Measurements from ENCODE around the gene ATP9A.

Gene ATP9A

DNA sequence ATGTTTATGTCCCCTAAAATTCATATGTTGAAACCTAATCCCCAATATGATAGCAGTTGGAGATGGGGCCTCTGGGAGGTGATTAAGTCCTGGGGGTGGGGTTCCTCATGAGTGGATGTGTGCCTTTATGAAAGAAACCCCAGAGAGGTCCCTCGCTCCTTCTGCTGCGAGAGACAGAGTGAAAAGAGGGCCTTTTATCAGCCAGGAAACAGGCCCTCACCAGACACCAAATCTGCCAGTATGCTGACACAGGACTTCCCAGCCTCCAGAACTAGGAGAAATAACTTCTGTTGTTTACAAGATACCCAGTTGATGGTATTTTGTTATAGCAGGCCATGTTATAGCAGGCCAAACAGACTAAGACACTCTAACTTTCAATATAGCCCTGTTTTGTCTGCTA lies 124.8 kb downstream of the ATP9A start:
- no peaks in the 10 kb centered on the region for H3K4me1 ChIP-seq
- TF ChIP-seq, protein P1, sequence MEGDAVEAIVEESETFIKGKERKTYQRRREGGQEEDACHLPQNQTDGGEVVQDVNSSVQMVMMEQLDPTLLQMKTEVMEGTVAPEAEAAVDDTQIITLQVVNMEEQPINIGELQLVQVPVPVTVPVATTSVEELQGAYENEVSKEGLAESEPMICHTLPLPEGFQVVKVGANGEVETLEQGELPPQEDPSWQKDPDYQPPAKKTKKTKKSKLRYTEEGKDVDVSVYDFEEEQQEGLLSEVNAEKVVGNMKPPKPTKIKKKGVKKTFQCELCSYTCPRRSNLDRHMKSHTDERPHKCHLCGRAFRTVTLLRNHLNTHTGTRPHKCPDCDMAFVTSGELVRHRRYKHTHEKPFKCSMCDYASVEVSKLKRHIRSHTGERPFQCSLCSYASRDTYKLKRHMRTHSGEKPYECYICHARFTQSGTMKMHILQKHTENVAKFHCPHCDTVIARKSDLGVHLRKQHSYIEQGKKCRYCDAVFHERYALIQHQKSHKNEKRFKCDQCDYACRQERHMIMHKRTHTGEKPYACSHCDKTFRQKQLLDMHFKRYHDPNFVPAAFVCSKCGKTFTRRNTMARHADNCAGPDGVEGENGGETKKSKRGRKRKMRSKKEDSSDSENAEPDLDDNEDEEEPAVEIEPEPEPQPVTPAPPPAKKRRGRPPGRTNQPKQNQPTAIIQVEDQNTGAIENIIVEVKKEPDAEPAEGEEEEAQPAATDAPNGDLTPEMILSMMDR (IDR thresholded peaks at IDR 0.05; ENCODE audit: low read depth, low read length), result no peak
- DNase-seq, result no peak

DNA sequence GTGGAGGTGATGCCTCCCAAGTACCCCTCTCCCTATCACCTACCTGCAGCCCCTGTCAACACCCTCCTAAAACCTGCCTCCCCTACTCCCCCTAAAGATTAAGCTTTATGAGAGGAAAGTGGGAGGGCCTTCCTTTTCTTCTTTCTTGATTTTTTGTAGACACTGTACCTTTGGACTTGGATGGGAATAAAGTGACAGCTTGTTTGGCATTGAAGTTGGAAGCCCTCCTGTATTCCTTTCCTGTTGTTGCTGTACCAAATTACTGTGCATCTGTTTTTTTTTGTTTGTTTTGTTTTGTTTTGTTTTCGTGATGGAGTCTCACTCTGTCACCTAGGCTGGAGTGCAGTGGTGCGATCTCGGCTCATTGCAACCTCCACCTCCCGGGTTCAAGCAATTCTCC lies 126.3 kb downstream of the ATP9A start:
- no peaks in the 10 kb centered on the region for H3K36me3 ChIP-seq
- H3K9me3 ChIP-seq, result no peaks in the 10 kb centered on the region
- H3K4me1 ChIP-seq, result no peaks in the 10 kb centered on the region
- TF ChIP-seq, protein P1 (IDR thresholded peaks at IDR 0.05; ENCODE audit: low read depth, low read length), result no peak
- H3K4me3 ChIP-seq (ENCODE audit: low read depth, low read length), result no peak overlapping the region
- DNase-seq, result no peak
- no peaks in the 10 kb centered on the region; the same call in 1 of the 2 replicates for H3K27me3 ChIP-seq

More for the DNA sequence above, 124.8 kb downstream of the ATP9A start:
- Histone ChIP-seq H3K4me3 (ENCODE audit: low read depth, low read length) (no peak overlapping the region), H3K9me3 (no peaks in the 10 kb centered on the region), H3K27me3 (no peaks in the 10 kb centered on the region; the same call in 1 of the 2 replicates), H3K36me3 (no peaks in the 10 kb centered on the region)

DNA sequence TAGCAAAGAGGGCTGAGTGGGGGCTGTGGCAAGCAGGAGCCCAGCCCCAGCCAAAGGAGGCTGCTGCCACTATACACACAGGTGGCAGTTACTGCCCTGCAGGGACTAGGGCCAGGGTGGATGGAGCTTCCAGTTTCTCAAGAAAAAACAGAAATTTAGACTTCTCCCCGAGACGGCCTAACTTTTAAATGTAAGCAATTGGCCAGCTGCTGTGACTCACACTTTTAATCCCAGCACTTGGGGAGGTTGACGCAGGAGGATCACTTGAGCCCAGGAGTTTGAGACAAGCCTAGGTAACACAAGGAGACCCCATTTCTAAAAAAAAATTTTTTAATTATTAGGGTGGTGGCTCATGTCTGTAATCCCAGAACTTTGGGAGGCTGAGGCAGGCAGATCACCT lies 127.4 kb downstream of the ATP9A start:
- H3K4me1 ChIP-seq, result no peaks in the 10 kb centered on the region

DNA sequence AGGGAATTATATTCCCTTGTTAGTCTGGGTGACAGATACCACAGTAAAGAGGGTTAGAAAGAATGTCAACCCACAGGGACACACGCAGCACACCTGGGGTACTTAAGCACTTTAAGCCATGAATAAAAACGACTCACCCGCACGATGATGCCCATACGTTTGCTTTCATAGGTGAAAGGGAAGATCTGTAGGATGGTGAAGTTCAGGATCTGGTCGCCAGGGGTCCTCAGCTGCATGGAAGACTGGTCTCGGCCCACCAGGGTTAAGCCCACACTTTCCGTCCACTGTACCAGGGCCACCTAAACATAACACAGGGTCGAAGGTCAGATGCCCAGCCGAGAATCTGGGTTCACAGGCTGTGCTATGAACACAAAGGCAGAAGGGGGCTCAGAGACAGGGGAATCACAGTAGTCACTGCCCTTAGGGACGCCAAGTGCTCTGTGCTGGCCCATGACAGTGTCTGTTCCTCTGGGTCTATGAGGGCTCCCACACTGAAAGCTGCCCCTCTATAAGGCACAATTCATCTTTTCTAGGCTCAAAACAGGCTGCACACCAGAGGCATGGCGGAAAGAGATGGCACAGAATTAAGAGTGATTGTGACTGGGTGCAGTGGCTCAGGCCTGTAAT lies 128.9 kb downstream of the ATP9A start:
- Histone ChIP-seq H3K4me1 (no peaks in the 10 kb centered on the region), H3K27me3 (no peaks in the 10 kb centered on the region; the same call in 1 of the 2 replicates), H3K36me3 (no peaks in the 10 kb centered on the region), H3K4me3 (ENCODE audit: low read depth, low read length) (no peak overlapping the region), H3K9me3 (no peaks in the 10 kb centered on the region)
- TF ChIP-seq, protein P1 (IDR thresholded peaks at IDR 0.05; ENCODE audit: low read depth, low read length), result peak; percentile 91
- peak; percentile 78 for DNase-seq

More for the DNA sequence above, 127.4 kb downstream of the ATP9A start:
- H3K9me3 ChIP-seq, result no peaks in the 10 kb centered on the region
- TF ChIP-seq, protein P1 (IDR thresholded peaks at IDR 0.05; ENCODE audit: low read depth, low read length), result no peak
- H3K4me3 ChIP-seq (ENCODE audit: low read depth, low read length), result no peak overlapping the region
- no peaks in the 10 kb centered on the region for H3K36me3 ChIP-seq
- no peaks in the 10 kb centered on the region; the same call in 1 of the 2 replicates for H3K27me3 ChIP-seq
- no peak for DNase-seq

DNA sequence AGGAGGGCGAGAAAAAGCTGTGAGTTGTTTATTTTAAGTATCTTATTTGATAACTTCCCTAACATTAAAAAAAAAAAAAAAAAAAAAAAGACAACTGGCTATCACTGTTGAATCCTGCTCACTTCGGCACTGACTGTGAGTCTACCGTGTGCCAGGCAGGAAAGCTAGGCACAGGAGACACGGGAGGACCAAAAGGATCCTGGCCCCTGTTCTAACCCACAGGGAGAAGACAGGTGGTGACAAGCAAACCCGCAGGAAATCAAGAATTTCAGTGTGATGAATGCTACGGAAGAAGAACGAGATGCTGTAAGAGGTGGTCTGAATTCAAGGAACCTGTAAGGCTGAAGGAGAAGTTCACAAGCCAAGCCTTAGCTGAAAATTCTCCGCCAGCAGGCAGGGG lies 130.9 kb downstream of the ATP9A start:
- no peak for DNase-seq
- Histone ChIP-seq H3K9me3 (no peaks in the 10 kb centered on the region), H3K4me3 (ENCODE audit: low read depth, low read length) (no peak overlapping the region), H3K27me3 (peaks cover 3% of the 10 kb centered on the region; the same call in 1 of the 2 replicates), H3K4me1 (no peaks in the 10 kb centered on the region), H3K36me3 (no peaks in the 10 kb centered on the region)
- TF ChIP-seq, protein P1 (IDR thresholded peaks at IDR 0.05; ENCODE audit: low read depth, low read length), result no peak

DNA sequence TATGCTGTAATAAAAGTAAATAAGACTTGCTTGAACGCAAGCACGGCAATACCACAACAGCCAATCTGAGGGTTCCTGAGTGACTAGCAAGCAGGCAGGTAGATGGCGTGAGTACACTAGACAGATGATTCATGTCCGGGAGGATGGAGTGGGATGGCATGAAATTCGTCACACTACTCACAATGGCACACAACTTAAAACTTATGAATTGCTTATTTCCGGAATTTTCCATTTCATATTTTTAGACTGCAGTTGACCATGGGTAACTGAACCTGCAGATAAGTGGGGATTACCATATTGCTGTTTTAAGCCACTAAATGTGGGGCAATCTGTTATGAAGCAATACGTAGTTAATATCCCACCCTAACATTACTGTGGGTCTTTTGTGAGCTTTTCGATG lies 132.1 kb downstream of the ATP9A start:
- TF ChIP-seq, protein P1 (IDR thresholded peaks at IDR 0.05; ENCODE audit: low read depth, low read length), result no peak
- H3K9me3 ChIP-seq, result no peaks in the 10 kb centered on the region
- no peaks in the 10 kb centered on the region for H3K36me3 ChIP-seq
- H3K27me3 ChIP-seq, result peaks cover 3% of the 10 kb centered on the region; the same call in 1 of the 2 replicates
- no peaks in the 10 kb centered on the region for H3K4me1 ChIP-seq
- no peak for DNase-seq
- H3K4me3 ChIP-seq (ENCODE audit: low read depth, low read length), result no peak overlapping the region

Measured in BE2C (cell line).